HS-5 (cell line): Measurements from ENCODE around the gene SYT1.
"Not testable (repeated sequence)": the region's sequence is repeated elsewhere in the genome, so short reads cannot be mapped to it uniquely, and the experiment has no call there.

ENCODE experiments used
- DNase-seq: peaks from one replicate; pipeline ENCODE4 v3.0.0-alpha.2; 2012; ENCODE audit warnings: low read depth

The SYT1 gene

DNA sequence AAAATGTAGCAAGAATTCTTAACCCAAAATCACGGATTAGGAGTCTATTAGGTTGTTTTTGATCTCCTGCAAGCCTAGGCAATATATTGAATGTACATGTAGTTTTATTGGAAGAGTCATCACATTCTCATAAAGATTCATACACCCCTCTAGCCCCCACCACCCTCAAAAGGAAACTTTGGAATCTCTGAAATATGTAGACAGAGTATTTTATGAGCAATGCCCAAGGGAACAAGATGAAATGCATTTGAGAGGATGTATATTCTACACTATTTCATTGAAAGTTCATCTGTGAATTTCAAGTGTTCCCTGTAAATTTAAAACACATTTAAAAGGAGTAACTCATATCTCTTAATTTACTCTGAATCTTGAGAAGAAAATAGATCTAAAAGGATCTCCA is 103.7 kb downstream of the SYT1 start:
- DNase-seq = no peak

DNA sequence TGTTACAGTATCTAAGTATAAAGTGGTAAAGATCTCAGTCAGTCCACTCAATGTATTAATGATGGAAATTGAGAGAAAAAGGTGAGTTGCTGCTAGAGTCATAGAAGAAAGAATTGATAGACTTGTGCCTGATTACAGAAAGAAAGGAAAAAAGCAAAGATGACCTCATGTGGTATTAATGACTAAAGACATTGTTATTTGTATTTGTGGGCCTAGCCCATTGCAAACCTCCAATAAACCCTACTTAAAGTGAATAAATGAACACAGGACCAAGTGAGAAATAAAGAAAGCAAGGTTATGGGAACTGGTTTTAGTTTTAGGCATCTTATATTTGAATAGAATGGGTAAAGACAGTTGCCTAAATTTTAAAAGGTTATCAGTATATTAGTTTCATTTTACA is 105.5 kb downstream of the SYT1 start:
- DNase-seq = no peak

DNA sequence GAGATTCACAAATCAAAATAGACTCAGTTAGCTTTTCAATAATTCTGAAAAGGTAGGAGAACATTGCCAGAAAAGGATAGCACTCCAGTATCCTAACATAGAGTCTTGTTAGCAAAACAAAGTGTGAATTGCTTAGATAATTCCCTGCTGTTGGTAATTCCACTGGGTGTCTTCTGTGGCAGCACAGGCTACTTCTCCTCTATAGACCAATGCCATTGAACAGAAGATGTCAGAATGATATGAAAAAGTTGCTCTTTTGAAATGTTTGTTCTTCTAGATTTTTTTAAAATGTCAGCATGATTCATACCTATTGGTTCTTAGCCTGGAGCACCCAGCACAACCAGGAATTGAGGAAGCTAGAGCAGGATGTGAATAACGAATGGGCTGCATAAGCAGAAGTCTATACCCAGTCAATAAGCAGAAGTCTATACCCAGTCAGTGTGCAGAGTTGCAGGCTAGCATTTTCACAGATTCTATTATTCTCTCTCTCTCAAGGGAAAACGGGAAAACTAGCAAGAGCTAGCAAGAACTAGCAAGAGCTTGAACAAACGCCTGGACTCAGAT is 112.8 kb downstream of the SYT1 start:
- DNase-seq = no peak

DNA sequence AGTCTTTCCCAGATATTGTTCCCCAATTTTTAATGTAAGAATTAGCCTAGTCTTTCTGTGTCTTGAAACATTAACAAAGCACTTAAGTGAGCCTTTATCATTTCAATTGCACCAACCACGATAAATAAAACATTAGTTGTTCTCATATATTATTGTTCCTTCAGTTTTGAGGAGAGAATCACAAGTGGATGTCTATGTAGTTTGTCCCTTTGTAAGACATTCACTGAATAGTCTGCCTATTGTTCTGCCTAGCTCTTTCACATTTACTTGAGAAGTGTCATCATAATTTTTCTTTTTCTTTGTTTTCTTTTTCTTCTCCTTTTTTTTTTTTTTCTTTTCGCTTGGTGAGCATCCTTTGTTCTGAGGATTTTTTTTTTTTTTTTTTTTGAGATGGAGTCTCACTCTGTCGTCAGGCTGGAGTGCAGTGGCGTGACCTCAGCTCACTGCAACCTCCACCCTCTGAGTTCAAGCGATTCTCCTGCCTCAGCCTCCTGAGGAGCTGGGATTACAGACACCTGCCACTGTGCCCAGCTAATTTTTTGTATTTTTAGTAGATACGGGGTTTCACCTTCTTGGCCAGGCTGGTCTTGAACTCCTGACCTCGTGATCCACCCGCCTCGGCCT is 129.7 kb downstream of the SYT1 start:
- DNase-seq = no peak

DNA sequence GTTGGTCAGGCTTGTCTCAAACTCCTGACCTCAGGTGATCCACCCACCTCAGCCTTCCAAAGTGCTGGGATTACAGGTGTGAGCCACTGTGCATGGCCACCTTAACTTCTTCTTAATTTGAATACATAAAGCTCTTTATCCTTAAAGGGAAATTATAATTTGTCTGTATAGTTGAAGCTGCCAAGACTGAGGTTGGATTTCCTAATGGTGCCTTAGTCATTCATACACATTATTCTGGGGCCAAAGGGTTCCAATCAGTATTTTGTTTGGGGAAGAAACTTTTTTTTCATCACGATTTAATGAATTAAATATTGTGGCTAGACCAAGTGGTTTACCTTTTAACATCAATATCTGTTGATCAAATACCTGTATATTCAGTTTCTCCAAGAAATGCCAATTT is 135.9 kb downstream of the SYT1 start:
- no peak for DNase-seq

DNA sequence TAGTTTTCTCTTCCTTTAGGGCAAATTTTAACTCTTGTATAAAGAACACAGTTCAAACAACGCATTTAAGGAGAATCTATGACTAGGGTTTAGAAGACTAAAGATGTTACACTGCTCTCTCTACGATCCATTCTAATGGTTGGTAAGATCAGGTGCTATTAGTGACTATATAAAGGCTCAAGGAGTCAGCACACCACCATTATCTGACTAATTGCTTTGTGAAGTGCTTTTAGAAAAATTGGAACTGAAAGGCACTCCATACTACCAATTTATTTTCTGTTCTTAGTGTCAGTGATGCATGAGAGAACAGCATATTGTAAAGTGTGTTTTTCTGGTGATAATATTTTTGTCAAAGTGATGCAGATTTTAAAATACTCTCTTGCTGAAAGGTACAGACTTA is 136.8 kb downstream of the SYT1 start:
- DNase-seq = no peak

DNA sequence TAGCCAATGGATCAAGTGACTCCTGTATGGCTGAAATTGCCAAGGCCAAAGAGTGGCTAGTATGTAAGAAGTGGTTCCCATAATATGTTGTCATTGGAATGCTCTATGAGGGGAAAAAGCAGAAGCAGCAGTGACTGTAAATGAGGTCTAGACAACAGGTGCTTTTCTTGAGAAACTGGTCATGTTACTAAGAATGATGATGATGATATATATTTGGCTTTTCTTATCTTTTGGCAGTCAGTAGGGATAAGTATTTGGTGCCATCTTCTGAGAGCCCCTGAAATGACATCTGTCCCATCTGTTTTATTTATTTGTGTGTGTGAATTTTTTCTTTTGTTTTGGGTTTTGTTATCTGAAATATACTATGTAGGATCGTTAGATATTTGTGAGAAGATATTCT is 141.7 kb downstream of the SYT1 start:
- no peak for DNase-seq

DNA sequence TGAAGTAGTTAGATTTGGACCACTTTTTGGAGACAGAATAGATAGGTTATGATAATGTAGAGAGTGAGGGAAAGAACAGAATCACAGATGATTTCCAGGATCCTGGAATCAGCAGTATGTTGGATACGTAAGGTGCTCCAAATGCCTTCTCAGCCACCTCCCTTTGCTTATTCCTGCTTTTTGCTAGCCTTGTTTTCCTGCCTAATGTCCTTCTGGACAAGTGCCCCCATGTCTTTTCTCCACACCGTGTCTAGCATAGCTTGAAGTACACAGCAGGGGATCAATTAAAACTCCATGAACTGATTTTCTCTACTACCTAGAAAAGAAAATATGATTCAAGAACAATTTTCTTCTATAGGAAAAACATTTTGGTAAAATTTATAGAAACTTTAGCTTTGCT is 144.0 kb downstream of the SYT1 start:
- DNase-seq = no peak

DNA sequence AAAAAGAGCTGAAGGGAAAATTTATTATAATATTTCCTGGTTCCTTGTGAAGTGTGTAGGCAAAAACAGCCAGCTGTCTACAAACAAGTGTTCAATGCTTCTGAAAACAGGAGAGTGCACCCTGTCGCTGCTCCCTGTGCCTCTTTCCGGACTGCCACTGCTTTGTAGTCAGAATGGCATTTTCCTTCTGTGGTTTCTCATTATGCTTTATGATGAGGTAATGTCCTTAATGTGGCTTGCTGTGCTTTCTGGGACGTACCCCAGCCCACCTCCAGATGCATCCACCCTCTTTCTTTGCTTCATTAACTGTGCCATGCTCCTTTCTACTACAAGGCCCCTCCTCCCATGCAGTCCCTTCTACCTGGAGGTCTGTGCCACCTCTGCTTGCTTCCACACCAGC is 148.1 kb downstream of the SYT1 start:
- no peak for DNase-seq

DNA sequence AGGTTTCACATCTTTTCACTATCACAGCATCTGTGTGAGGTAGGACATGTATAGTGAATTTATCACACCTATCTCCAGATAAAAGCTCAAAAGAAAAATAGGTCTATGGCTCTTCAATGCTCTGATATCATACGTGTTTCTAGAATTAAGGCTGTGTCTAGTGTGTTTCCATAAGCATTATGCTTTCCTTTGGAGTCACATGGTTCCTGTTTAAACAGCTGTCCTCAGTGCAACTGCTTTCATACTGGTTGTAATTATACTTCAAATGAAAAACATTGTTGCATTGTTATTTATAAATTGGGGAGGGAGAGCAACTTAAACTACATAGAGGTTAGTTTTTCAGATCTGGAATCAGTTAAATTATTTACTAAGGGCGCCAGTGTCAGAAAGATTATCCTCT is 151.6 kb downstream of the SYT1 start:
- no peak for DNase-seq

DNA sequence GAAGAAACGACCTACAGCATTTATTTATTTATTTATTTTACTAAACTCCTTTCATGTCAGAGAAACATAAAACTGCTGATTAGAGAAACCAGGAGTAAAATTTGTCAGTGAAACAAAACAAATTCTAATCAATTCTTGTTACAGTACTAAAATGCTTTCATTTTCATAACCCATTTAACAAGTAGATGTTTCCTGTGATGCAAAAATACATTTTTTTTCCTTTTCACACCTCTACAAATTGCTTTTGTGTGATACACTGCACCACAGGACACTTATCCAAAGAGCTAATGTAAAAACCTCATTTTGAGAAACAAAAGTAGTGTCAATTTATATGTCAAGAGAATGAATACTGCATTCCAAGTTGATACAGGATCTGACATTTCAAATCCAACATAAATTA is 155.1 kb downstream of the SYT1 start:
- DNase-seq = no peak

DNA sequence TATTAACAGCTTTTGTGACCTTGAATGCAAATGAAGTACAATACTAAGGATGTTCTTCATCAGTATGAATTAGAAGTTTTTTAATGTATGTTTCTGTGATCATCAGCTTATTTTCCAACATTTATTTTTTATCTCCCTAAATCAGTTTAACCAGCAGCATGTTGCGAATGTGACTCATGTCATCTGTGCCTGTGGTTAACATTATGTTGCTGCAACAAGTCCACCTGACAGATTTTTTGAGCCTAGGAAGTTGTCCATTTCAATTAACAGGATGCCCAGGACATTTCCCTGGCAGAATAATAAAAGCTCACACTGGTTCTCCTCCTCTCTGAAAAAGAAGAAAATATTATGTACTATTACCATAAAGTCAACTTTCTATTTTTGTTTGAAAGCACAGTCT is 155.5 kb downstream of the SYT1 start:
- DNase-seq = no peak

DNA sequence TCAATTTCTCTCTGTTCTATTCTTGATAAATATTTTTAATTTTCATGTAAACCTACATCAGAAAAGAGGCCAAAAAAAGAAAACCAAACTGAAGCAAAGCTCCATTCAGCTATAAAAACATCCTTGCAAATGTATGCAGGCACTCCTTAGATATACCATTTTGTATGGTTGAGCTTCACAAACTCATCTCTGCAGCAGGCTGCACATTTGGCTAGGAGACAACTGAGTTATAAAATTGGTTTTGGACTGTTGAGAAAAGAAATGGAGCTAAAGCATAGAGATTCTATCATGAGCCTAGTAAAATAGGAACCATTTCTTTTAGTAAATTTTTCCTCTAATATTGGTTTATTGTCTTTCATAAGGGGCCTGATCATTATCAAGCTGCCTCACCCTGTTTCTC is 156.4 kb downstream of the SYT1 start:
- DNase-seq = no peak

DNA sequence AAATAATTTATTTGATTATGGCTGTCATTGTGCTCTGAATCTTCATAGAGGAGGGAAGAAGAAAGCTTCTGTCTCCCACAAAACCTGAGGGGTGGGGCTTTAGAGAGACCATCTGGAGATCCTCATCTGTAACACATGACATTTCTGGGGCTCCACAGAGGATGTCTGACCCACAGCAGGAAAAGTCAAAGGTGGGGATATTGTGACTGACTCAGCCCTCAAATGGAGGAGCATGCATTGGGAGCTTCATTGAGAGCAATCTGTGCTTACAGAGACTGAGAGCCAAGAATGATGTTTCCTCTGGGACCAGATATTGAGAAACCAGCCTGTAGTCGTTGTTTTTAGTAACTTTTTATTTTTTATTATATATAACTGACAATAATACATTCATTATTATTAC is 158.7 kb downstream of the SYT1 start:
- DNase-seq = no peak

DNA sequence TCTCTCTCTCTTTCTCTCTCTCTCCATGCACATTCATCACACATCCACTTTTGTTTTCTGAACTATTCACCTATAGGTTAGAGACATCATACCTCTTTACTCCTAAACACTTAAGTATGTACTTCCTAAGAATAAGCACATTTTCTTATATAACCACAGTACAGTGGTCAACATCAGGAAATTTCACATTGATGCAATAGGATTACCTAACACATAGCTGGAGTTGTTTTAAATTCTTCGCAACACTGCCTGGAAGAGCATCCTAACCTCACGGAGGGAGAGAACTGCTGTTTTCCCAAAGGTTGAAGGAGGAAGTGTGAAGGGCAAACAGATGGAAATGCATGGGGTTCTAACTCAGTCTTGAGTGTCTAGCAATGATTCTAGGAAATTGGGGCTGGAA is 159.2 kb downstream of the SYT1 start:
- DNase-seq = no peak

DNA sequence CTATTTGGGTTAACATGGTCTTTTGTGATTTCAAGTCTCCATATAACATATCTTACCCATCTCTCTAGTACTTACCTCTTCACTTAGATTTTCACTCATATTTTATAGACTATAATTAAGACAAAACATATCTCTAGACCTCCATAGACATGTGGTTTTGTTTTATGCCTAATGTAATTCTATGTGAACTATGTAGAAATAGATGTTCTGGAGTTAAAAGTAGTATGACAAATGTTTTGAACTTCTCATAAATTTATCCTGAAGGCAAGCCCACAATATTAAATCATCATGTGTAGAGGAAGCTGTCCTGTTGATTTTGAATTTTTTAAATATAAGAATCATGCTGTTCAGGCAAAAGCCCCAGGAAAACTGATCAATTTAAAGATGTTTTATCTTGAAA is 169.2 kb downstream of the SYT1 start:
- no peak for DNase-seq

DNA sequence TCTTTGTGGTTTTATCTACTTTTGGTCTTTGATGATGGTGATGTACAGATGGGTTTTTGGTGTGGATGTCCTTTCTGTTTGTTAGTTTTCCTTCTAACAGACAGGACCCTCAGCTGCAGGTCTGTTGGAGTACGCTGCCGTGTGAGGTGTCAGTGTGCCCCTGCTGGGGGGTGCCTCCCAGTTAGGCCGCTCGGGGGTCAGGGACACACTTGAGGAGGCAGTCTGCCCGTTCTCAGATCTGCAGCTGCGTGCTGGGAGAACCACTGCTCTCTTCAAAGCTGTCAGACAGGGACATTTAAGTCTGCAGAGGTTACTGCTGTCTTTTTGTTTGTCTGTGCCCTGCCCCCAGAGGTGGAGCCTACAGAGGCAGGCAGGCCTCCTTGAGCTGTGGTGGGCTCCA is 180.2 kb downstream of the SYT1 start:
- DNase-seq = not testable (repeated sequence)

DNA sequence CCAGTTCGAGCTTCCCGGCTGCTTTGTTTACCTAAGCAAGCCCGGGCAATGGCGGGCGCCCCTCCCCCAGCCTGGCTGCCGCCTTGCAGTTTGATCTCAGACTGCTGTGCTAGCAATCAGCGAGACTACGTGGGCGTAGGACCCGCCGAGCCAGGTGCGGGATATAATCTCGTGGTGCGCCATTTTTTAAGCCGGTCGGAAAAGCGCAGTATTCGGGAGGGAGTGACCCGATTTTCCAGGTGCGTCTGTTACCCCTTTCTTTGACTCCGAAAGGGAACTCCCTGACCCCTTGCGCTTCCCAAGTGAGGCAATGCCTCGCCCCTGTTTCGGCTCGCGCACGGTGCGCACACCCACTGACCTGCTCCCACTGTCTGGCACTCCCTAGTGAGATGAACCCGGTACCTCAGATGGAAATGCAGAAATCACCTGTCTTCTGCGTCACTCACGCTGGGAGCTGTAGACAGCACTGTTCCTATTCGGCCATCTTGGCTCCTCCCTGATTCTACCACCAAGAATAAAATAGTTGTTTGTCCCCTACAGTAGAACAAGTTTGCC is 180.7 kb downstream of the SYT1 start:
- not testable (repeated sequence) for DNase-seq

DNA sequence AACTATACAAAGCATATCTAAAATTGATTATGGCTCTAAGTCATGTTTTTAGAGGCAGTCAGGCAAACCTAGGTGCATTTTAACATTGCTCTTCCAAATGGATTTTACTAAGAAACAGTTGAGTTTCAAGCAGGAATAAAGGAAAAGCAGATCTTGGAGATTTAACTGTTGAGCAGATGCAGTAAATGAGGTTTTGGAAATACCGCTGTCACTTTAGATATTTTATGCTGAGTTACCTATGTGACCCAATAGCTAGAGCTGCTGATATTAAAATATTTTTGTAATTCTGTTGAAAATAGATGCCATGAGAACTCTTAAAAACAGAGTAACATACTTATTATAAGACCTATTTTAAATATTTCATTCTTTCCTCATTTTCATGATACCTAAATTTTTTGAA is 181.4 kb downstream of the SYT1 start:
- DNase-seq = no peak

DNA sequence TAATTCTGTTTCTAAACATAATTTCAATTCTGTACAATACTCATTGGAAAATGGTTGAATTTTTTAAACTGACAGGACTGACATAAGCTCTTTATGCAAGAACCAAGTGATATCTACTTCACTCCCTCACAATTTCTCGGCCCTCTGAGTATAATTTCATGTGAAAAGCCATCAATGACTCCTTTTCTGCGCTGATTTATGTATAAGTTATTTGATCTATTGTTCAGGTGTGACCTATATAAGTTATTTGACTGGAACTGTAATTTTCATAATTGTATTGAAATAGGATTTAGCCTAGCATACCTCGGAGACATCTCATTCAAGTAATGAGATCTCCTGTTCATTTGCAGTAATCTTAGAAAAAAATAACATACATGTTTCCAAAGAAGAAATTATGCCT is 184.4 kb downstream of the SYT1 start:
- no peak for DNase-seq

DNA sequence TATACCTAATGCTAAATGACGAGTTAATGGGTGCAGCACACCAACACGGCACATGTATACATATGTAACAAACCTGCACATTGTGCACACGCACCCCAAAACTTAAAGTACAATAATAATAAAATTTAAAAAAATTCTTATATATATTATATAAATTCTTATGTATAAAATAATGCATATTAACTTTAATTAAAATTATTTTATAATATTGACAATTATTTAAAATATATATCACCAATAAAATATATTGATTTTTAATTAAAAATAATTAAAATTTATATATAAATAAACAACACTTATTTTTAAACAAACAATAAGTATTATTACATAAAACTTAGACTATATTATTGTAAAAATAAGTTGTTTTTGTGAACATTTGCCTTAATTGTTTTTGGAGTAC is 188.8 kb downstream of the SYT1 start:
- no peak for DNase-seq

DNA sequence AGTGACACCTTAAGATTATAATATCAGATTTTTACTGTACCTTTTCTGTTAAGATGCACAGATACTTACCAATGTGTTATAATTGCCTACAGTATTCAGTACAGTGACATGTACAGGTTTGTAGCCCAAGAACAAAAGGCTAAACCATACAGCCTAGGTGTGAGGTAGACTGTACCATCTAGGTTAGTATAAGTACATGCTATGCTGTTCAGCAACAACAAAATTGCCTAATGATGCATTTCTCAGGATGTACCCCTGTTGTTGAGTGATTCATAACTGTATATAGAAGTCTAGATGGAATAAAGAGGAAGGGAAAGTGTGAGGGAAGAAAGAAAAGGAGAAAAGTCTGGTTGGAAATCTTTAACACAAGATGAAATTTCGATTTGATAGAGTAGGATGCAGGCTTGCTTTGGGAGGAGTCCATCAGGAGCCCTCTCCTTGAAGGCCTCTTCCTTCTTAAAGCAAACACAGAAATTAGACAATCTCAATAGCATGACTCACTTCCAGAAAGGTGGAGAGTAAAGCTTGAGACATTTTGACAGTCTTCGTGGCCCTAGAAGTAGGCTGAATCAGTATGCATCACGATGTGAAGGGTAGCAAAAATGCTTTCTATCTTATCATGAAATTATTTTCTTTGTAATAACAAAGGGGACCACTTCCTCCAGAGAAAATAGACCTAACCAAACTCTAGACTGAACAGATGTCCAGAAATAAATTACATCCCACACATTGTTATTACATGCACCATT is 191.5 kb downstream of the SYT1 start:
- DNase-seq = peak; percentile 58

DNA sequence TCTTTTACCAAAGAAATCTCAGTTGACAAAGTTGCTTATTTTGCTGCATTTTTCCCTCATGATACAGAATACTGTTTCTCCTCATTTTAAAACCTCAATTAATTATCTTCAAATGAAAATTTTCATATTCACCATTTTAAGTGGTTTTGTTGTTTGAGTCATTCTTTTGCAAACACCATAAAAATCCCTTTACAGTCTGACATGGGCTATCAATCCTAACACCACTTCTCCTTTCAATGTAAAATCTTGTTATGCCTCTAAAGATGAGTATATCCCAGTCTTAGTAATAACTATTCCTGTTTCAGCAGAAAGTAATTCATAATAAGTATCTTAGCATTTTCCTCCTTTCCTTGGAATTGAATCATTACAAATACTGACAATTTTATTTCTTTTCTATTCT is 192.2 kb downstream of the SYT1 start:
- peak; percentile 15 for DNase-seq

DNA sequence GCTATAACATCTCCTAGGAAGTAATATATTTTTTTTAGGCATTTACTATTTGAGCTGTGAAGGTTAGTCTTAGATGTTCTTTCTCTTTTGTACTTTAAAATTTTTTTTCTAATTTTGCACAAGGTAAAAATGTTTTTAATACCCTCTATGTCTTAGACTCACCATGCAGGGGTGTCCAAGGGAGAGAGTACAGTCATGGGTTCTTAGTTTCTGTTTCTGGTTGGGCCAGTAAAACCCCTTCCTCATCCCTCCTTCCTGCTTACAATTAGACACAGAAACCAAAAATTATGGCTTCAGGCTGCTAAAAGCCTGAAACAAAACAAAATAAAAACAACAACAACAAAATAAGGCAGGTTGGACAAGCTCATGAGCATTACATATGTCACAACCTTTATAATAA is 193.0 kb downstream of the SYT1 start:
- DNase-seq = no peak
